Measurements from ENCODE around the gene POLR1A. TPM values are rescaled to one million over a fixed set of nuclear protein-coding genes. Genes with fewer than 3 reads are reported as not detected.

The POLR1A gene
- total RNA-seq, 1 experiment from 2014 or later: 29.7 TPM

Other genes starting within 250 kb of the POLR1A start
- gene ST3GAL5, start 216.9 kb downstream of the POLR1A start, total RNA-seq (2021): 5.9 and 7.2 TPM in 2 replicates
- gene PTCD3, start 349 bp upstream of the POLR1A start, total RNA-seq (2021): 64.5 and 82.7 TPM in 2 replicates
- 108 and 114 TPM in 2 replicates for gene IMMT, start 89.6 kb upstream of the POLR1A start, total RNA-seq (2021)
- gene MRPL35, start 93.6 kb upstream of the POLR1A start, total RNA-seq (2021): 25.2 and 28.1 TPM in 2 replicates
- 0.25 and 0.31 TPM in 2 replicates for gene REEP1, start 231.7 kb upstream of the POLR1A start, total RNA-seq (2021)

Measured in PC-9 (cell line).